HepG2 (cell line): ENCODE data around the gene PRELP. TPM values are rescaled to one million over a fixed set of nuclear protein-coding genes. Genes with fewer than 3 reads are reported as not detected.

ENCODE experiments used
- ATF7 ChIP-seq, 2 experiments: fragments of 450-650 bp in 1 of 2; sonication (generic) in 1 of 2; formaldehyde crosslinking in 1 of 2; IDR thresholded peaks; 2 replicates each; pipeline versions ENCODE4 v1.4.0 to v1.6.1; 2016 to 2020; ENCODE audit warnings: antibody characterized with exemption in 1 of 2, mild to moderate bottlenecking in 1 of 2, missing genetic modification reagents in 1 of 2
- GTF3A ChIP-seq: sonication (generic); formaldehyde crosslinking; conservative IDR thresholded peaks from 2 replicates; pipeline ENCODE4 v1.4.0; 2020; ENCODE audit warnings: mild to moderate bottlenecking, missing genetic modification reagents
- HHEX ChIP-seq: IDR thresholded peaks from 2 replicates; pipeline ENCODE4 v1.6.1; 2016; ENCODE audit warnings: control low read depth
- HNF4A ChIP-seq: sonication (generic); formaldehyde crosslinking; IDR thresholded peaks from 2 replicates; pipeline ENCODE4 v1.4.0; 2020; ENCODE audit warnings: missing genetic modification reagents
- MAFF ChIP-seq: IDR thresholded peaks from 2 replicates; pipeline ENCODE4 v1.6.1; 2011; ENCODE audit warnings: low read depth, low read length, improper control_type of control experiment
- NBN ChIP-seq: fragments of 450-650 bp; conservative IDR thresholded peaks from 2 replicates; pipeline ENCODE4 v1.6.1; 2017
- SAFB2 ChIP-seq: sonication (generic); formaldehyde crosslinking; IDR thresholded peaks from 2 replicates; pipeline ENCODE4 v1.5.1; 2020; ENCODE audit warnings: missing genetic modification reagents, low read depth, mild to moderate bottlenecking, borderline replicate concordance
- ZNF562 ChIP-seq: sonication (generic); formaldehyde crosslinking; IDR thresholded peaks from 2 replicates; pipeline ENCODE4 v1.8.0; 2022; ENCODE audit warnings: missing genetic modification reagents, borderline replicate concordance
- ZNF75D ChIP-seq: sonication (generic); formaldehyde crosslinking; IDR thresholded peaks from 2 replicates; pipeline ENCODE4 v1.8.1; 2023; ENCODE audit warnings: missing genetic modification reagents, mild to moderate bottlenecking, borderline replicate concordance
- polyA plus RNA-seq, 8 experiments: library from polyadenylated mRNA; depleted of rRNA in 3 of 8; stranded (reverse) in 7 of 8; unstranded in 1 of 8; fragments of >200 nt; fragmentation: Illumina TruSeq in 4 of 8; extraction: Trizol in 4 of 8; gene quantifications; 2 replicates each; pipeline versions ENCODE4 v1.2.1 to v1.2.3, GENCODE V29; 2011 to 2016; ENCODE audit warnings: low read depth in 4 of 8, missing spikeins in 1 of 8, mixed read lengths in 1 of 8; ENCODE audit not compliant: insufficient read depth in 1 of 8
- total RNA-seq, 5 experiments: library from RNA; depleted of rRNA; stranded (reverse); fragments of >200 nt; fragmentation: Illumina TruSeq; extraction: Trizol; gene quantifications; 2 replicates each; pipeline ENCODE4 v1.2.3, GENCODE V29; 2016; ENCODE audit warnings: low read depth in 1 of 5
- TF ChIP-seq, protein P1 (sequence below), 2 experiments: sonication (generic) in 1 of 2; formaldehyde crosslinking in 1 of 2; IDR thresholded peaks; 2 replicates each; pipeline versions ENCODE4 v1.4.0 to v1.6.1; 2016 to 2020; ENCODE audit warnings: borderline replicate concordance in 1 of 2, low read depth in 1 of 2, mild to moderate bottlenecking in 1 of 2, missing genetic modification reagents in 1 of 2
- TF ChIP-seq, protein P2 (sequence below): fragments of 450-650 bp; IDR thresholded peaks from 2 replicates; pipeline ENCODE4 v1.6.1; 2017
- TF ChIP-seq, protein P3 (sequence below): sonication (generic); formaldehyde crosslinking; IDR thresholded peaks from 2 replicates; pipeline ENCODE4 v1.4.0; 2020; ENCODE audit warnings: missing genetic modification reagents
- TF ChIP-seq, protein P4 (sequence below): sonication (generic); formaldehyde crosslinking; IDR thresholded peaks from 2 replicates; pipeline ENCODE4 v1.5.0; 2020; ENCODE audit warnings: mild to moderate bottlenecking, missing genetic modification reagents
- TF ChIP-seq, protein P5 (sequence below): IDR thresholded peaks from 2 replicates; pipeline ENCODE4 v1.6.1; 2012; ENCODE audit warnings: inconsistent platforms
- TF ChIP-seq, protein P6 (sequence below): sonication (generic); formaldehyde crosslinking; conservative IDR thresholded peaks from 2 replicates; pipeline ENCODE4 v1.8.0; 2022; ENCODE audit warnings: mild to moderate bottlenecking, moderate library complexity, missing genetic modification reagents

PRELP gene
- total and polyA plus RNA-seq, 2 of the 13 experiments (the other 11 are each of a cell fraction or from before 2014, with no cell fraction given), result not detected

DNA sequence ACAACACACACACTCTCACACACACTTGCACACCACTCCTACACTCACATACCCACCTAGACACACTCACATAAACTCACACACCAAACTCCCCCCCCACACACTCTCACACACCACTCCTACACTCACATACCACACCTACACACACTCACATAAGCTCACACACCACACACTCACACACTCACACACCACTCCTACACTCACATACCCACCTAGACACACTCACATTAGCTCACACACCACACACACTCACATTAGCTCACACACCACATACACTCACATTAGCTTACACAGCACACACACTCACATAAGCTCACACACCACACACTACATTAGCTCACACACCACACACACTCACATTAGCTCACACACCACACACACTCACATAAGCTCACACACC, 51.4 kb downstream of the PRELP start (continued):
- TF ChIP-seq, protein P1, sequence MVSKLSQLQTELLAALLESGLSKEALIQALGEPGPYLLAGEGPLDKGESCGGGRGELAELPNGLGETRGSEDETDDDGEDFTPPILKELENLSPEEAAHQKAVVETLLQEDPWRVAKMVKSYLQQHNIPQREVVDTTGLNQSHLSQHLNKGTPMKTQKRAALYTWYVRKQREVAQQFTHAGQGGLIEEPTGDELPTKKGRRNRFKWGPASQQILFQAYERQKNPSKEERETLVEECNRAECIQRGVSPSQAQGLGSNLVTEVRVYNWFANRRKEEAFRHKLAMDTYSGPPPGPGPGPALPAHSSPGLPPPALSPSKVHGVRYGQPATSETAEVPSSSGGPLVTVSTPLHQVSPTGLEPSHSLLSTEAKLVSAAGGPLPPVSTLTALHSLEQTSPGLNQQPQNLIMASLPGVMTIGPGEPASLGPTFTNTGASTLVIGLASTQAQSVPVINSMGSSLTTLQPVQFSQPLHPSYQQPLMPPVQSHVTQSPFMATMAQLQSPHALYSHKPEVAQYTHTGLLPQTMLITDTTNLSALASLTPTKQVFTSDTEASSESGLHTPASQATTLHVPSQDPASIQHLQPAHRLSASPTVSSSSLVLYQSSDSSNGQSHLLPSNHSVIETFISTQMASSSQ (IDR thresholded peaks at IDR 0.05; ENCODE audit: low read depth), result no peak
- TF ChIP-seq, protein P1 (CRISPR knock-in tag; IDR thresholded peaks at IDR 0.05; ENCODE audit: borderline replicate concordance), result no peak
- TF ChIP-seq ATF7 (IDR thresholded peaks at IDR 0.05) (0 out of 2 replicates have a peak, but pooled peaks have one; percentile 4), ATF7 (CRISPR knock-in tag; IDR thresholded peaks at IDR 0.05) (no peak), MAFF (no peak), SAFB2 (no peak), GTF3A (CRISPR knock-in tag) (no peak), NBN (0 out of 2 replicates have a peak, but pooled peaks have one; percentile 44), HHEX (CRISPR knock-in tag) (no peak), ZNF75D (CRISPR knock-in tag) (no peak), ZNF562 (no peak), HNF4A (CRISPR knock-in tag) (no peak)
- TF ChIP-seq, protein P2, sequence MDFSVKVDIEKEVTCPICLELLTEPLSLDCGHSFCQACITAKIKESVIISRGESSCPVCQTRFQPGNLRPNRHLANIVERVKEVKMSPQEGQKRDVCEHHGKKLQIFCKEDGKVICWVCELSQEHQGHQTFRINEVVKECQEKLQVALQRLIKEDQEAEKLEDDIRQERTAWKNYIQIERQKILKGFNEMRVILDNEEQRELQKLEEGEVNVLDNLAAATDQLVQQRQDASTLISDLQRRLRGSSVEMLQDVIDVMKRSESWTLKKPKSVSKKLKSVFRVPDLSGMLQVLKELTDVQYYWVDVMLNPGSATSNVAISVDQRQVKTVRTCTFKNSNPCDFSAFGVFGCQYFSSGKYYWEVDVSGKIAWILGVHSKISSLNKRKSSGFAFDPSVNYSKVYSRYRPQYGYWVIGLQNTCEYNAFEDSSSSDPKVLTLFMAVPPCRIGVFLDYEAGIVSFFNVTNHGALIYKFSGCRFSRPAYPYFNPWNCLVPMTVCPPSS, result 0 out of 2 replicates have a peak, but pooled peaks have one; percentile 12
- TF ChIP-seq, protein P3, sequence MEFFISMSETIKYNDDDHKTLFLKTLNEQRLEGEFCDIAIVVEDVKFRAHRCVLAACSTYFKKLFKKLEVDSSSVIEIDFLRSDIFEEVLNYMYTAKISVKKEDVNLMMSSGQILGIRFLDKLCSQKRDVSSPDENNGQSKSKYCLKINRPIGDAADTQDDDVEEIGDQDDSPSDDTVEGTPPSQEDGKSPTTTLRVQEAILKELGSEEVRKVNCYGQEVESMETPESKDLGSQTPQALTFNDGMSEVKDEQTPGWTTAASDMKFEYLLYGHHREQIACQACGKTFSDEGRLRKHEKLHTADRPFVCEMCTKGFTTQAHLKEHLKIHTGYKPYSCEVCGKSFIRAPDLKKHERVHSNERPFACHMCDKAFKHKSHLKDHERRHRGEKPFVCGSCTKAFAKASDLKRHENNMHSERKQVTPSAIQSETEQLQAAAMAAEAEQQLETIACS, result no peak
- TF ChIP-seq, protein P4, sequence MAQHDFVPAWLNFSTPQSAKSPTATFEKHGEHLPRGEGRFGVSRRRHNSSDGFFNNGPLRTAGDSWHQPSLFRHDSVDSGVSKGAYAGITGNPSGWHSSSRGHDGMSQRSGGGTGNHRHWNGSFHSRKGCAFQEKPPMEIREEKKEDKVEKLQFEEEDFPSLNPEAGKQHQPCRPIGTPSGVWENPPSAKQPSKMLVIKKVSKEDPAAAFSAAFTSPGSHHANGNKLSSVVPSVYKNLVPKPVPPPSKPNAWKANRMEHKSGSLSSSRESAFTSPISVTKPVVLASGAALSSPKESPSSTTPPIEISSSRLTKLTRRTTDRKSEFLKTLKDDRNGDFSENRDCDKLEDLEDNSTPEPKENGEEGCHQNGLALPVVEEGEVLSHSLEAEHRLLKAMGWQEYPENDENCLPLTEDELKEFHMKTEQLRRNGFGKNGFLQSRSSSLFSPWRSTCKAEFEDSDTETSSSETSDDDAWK (CRISPR knock-in tag), result no peak
- TF ChIP-seq, protein P5, sequence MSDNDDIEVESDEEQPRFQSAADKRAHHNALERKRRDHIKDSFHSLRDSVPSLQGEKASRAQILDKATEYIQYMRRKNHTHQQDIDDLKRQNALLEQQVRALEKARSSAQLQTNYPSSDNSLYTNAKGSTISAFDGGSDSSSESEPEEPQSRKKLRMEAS, result no peak
- TF ChIP-seq, protein P6, sequence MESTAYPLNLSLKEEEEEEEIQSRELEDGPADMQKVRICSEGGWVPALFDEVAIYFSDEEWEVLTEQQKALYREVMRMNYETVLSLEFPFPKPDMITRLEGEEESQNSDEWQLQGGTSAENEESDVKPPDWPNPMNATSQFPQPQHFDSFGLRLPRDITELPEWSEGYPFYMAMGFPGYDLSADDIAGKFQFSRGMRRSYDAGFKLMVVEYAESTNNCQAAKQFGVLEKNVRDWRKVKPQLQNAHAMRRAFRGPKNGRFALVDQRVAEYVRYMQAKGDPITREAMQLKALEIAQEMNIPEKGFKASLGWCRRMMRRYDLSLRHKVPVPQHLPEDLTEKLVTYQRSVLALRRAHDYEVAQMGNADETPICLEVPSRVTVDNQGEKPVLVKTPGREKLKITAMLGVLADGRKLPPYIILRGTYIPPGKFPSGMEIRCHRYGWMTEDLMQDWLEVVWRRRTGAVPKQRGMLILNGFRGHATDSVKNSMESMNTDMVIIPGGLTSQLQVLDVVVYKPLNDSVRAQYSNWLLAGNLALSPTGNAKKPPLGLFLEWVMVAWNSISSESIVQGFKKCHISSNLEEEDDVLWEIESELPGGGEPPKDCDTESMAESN, result no peak
